PC-9 (cell line): ENCODE measurements around the gene PLA2G12B. TPM values are rescaled to one million over a fixed set of nuclear protein-coding genes. Genes with fewer than 3 reads are reported as not detected.

ENCODE experiments used
- BruUV-seq: library from RNA; stranded (reverse); fragments of 400-500 nt; replicated peaks from 2 replicates; lab custom pipeline; 2021; lab: Mats Ljungman, UMichigan
- CTCF ChIA-PET: fragments of 300-600 bp; sonication (Branson Sonifier 250); formaldehyde crosslinking; loops from one replicate; lab custom pipeline; 2022; ENCODE audit warnings: antibody characterized with exemption; lab: Charles Lee
- POLR2A ChIA-PET: fragments of 300-600 bp; sonication (Branson Sonifier 250); formaldehyde crosslinking; loops from one replicate; lab custom pipeline; 2022; ENCODE audit warnings: antibody characterized with exemption; ENCODE audit not compliant: unreplicated experiment; lab: Charles Lee
- DNase-seq, 2 experiments: peaks; one replicate each; pipeline versions ENCODE4 v3.0.0 to v3.0.0-alpha.2; 2015 to 2022; ENCODE audit warnings: mixed read lengths in 1 of 2
- H2AFZ ChIP-seq: fragments of 200-600 bp; sonication (generic); 2 replicates; pipeline ENCODE4 v1.8.1; 2017; ENCODE audit warnings: antibody characterized with exemption
- H3F3A ChIP-seq: fragments of 200-600 bp; sonication (generic); 2 replicates; pipeline ENCODE4 v1.8.1; 2017; ENCODE audit warnings: antibody characterized with exemption, mild to moderate bottlenecking, low read depth; ENCODE audit not compliant: insufficient read depth
- H3K27ac ChIP-seq: fragments of 200-600 bp; sonication (generic); 2 replicates; pipeline ENCODE4 v1.6.1; 2016; ENCODE audit warnings: mixed run types
- H3K27me3 ChIP-seq: fragments of 200-600 bp; sonication (generic); 2 replicates; pipeline ENCODE4 v1.6.1; 2016; ENCODE audit warnings: low read depth, mixed run types; ENCODE audit not compliant: insufficient read depth
- H3K36me3 ChIP-seq: fragments of 200-600 bp; sonication (generic); 2 replicates; pipeline ENCODE4 v1.6.1; 2016; ENCODE audit warnings: low read depth, mixed run types
- H3K4me1 ChIP-seq: fragments of 200-600 bp; sonication (generic); replicated peaks from 2 replicates; pipeline ENCODE4 v1.6.1; 2016; ENCODE audit warnings: mixed run types; ENCODE audit not compliant: insufficient read depth
- H3K4me2 ChIP-seq: fragments of 200-600 bp; sonication (generic); 2 replicates; pipeline ENCODE4 v1.6.1; 2017; ENCODE audit warnings: mixed run types
- H3K4me3 ChIP-seq: fragments of 200-600 bp; sonication (generic); 2 replicates; pipeline ENCODE4 v1.6.1; 2016; ENCODE audit warnings: mixed run types
- H3K79me2 ChIP-seq: fragments of 200-600 bp; sonication (generic); 2 replicates; pipeline ENCODE4 v1.6.1; 2017; ENCODE audit warnings: low read depth, mixed run types
- H3K9me2 ChIP-seq: fragments of 200-600 bp; sonication (generic); 2 replicates; pipeline ENCODE4 v1.8.1; 2017; ENCODE audit warnings: mild to moderate bottlenecking; ENCODE audit not compliant: insufficient read depth
- H3K9me3 ChIP-seq: fragments of 200-600 bp; sonication (generic); 2 replicates; pipeline ENCODE4 v1.8.1; 2016; ENCODE audit warnings: low read depth; ENCODE audit not compliant: insufficient read depth
- H4K20me1 ChIP-seq: fragments of 200-600 bp; sonication (generic); 2 replicates; pipeline ENCODE4 v1.8.1; 2017; ENCODE audit not compliant: insufficient read depth
- CTCF ChIP-seq: fragments of 200-600 bp; sonication (generic); conservative IDR thresholded peaks from 2 replicates; pipeline ENCODE4 v1.6.1; 2017; ENCODE audit warnings: mixed run types, antibody characterized with exemption, mild to moderate bottlenecking, moderate library complexity
- EZH2 ChIP-seq: fragments of 200-600 bp; sonication (generic); IDR thresholded peaks from 2 replicates; pipeline ENCODE4 v1.8.0; 2017; ENCODE audit warnings: antibody characterized with exemption, low read depth
- intact Hi-C: fragments of 100-400 bp; cut with micrococcal nuclease; formaldehyde crosslinking; loops from one replicate; pipeline ENCODE4 v1.10.0; 2022; ENCODE audit not compliant: unreplicated experiment
- total RNA-seq: library from RNA; stranded (reverse); gene quantifications from 2 replicates; pipeline ENCODE4 v1.2.3, GENCODE V29; 2021

The PLA2G12B gene
- total RNA-seq, 1 experiment from 2014 or later: not detected

GRCh38 chr10:72952189-72952588 is 2.4 kb downstream of the PLA2G12B start:
- no peak for DNase-seq
- no peaks in the 10 kb centered on the region for H3K36me3 ChIP-seq
- no peak overlapping the region for H3K4me2 ChIP-seq
- no peaks in the 10 kb centered on the region for H3K4me1 ChIP-seq
- no peaks in the 10 kb centered on the region for H3F3A ChIP-seq
- H2AFZ ChIP-seq: no peak overlapping the region
- TF ChIP-seq EZH2 (no peak), CTCF (no peak)
- no TSS peak for BruUV-seq
- no peak overlapping the region for H3K27ac ChIP-seq
- H3K79me2 ChIP-seq: no peaks in the 10 kb centered on the region
- no peaks in the 10 kb centered on the region for H3K9me2 ChIP-seq
- intact Hi-C loops: no loop called here
- no peaks in the 10 kb centered on the region for H3K27me3 ChIP-seq
- ChIA-PET POLR2A (no interaction called here), CTCF (no interaction called here)
- H3K9me3 ChIP-seq: no peaks in the 10 kb centered on the region
- no peak overlapping the region for H3K4me3 ChIP-seq
- no peaks in the 10 kb centered on the region for H4K20me1 ChIP-seq

GRCh38 chr10:72951760-72952159 is 2.8 kb downstream of the PLA2G12B start:
- Histone ChIP-seq H3K27me3 (no peaks in the 10 kb centered on the region), H3K4me2 (no peak overlapping the region), H3K36me3 (no peaks in the 10 kb centered on the region), H3K79me2 (no peaks in the 10 kb centered on the region), H3K4me1 (no peaks in the 10 kb centered on the region), H3K27ac (no peak overlapping the region), H3F3A (no peaks in the 10 kb centered on the region), H2AFZ (no peak overlapping the region), H3K9me2 (no peaks in the 10 kb centered on the region), H4K20me1 (no peaks in the 10 kb centered on the region), H3K9me3 (no peaks in the 10 kb centered on the region), H3K4me3 (no peak overlapping the region)
- no TSS peak for BruUV-seq
- no peak for TF ChIP-seq CTCF
- no peak for TF ChIP-seq EZH2
- ChIA-PET POLR2A (no interaction called here), CTCF (no interaction called here)
- no peak for DNase-seq
- intact Hi-C loops: no loop called here

- Histone ChIP-seq H3K9me2 (no peaks in the 10 kb centered on the region), H3K4me2 (no peak overlapping the region), H3K27me3 (no peaks in the 10 kb centered on the region), H2AFZ (no peak overlapping the region), H3K9me3 (no peaks in the 10 kb centered on the region), H3F3A (no peaks in the 10 kb centered on the region), H3K4me3 (no peak overlapping the region), H3K27ac (no peak overlapping the region), H4K20me1 (no peaks in the 10 kb centered on the region), H3K4me1 (no peaks in the 10 kb centered on the region), H3K79me2 (no peaks in the 10 kb centered on the region), H3K36me3 (no peaks in the 10 kb centered on the region)
- intact Hi-C loops: no loop called here
- TF ChIP-seq CTCF (no peak), EZH2 (no peak)
- DNase-seq: no peak
- ChIA-PET CTCF (no interaction called here), POLR2A (no interaction called here)
- BruUV-seq: no TSS peak
Observed at GRCh38 chr10:72948762-72949161, 5.8 kb downstream of the PLA2G12B start.
